HUDEP-2 (cell line): ENCODE results near the gene SEMA6A.

Experiments used
- DNase-seq, 76 experiments: peaks; one replicate each; lab custom pipeline; 2025; ENCODE audit not compliant: unreplicated experiment in 76 of 76; lab: John Stamatoyannopoulos, UW

SEMA6A gene

DNA sequence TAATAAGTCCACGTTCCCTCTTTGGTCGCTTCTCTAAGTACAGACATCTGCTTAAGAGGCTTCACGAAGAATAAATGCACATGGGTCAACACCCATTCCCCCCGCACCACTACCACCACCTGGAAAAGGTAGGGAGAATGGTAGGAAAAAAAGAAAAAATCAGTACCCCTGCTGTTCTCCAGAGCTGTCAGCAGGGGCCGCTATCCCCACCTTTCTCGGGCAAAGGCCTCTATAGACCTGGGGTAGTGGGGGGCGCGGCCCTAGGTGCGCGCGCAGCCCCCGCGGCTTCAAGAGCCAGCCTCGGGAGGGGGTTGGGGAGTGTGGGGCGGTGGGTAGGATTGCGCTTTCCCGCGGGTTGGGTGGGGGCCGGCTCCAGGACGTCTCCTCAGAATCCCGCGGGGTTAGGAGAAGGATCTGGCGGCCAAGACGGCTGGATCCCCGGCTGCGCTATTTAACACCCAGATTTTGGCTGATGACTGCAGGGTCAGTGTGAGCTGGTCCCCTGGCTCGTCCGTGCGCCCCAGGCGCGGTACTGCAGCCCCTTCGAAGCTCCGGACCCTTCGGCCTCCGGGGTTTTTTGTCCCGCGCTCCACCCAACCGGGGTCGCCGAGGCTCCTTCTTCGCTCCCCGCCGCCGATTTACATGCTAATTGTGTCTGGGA lies 1.6 kb upstream of the SEMA6A start:
- DNase-seq = peak in 37 of 76 experiments; percentile 3 to 46 (median 14)

DNA sequence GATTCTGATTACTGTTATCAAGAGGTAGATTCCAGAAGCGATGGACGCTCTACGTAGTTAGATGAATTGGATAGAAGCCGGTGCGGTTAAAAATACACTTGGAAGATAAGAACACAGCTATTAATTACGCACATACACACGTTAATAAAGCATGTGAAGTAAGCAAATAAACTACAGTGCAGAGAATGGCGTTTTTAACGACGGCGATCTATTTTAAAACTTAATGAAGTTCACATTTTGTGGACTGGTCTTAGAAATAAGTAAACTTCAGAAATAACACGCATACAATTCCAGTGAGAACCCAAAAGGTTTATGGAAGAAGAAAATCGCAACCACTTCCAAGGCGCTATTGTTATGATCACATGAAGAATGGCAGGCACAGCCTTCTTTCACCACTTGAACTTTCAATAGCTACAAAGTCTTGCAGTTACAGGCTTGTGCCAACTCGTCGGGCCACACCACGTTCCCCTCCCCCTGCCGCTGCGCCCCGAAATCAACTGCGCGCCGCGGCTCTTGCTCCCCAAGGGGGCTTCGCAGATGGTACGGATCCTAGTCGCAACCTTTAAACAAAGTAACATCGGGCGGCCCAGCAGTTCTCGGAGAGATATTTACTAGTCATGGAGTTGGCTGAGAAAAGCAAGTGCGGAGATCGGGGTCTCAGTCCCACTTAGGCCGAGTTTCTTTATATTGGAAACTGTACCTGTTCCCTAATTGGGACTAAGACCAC lies 866 bp upstream of the SEMA6A start:
- peak in 1 of 76 experiments; percentile 10 for DNase-seq

DNA sequence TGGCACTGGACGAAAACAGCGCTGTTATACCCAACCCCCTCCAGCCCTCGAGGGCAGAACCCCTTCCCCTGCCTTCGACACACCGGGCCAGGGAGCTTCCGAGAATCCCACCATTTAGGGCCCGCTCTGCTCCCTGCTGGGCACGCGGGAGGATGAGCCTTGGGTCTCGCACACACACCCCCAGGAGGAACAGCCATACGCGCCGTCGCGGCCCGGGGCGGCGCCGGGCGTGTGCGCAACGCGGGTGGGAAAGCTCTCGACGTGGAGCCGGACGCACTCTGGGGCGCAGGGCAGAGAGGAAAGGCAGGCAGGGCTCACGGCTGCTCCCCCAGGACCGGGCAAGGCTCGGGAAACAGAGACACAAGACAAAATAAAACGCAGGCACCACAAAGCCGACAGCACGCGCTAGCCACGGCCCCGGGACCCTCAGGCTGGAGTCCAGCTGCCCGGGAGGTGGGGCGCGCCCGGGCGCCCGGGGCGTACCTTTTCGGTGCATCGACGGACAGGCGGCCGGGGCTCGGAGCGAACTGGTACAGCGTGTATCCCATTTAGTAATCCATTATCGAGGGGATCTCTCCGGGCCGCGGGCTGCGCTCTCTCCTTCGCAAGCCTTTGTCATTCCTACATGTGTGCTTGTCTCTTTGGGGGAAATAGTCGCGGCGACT lies 789 bp downstream of the SEMA6A start:
- peak in 2 of 76 experiments; percentile 2 for DNase-seq

DNA sequence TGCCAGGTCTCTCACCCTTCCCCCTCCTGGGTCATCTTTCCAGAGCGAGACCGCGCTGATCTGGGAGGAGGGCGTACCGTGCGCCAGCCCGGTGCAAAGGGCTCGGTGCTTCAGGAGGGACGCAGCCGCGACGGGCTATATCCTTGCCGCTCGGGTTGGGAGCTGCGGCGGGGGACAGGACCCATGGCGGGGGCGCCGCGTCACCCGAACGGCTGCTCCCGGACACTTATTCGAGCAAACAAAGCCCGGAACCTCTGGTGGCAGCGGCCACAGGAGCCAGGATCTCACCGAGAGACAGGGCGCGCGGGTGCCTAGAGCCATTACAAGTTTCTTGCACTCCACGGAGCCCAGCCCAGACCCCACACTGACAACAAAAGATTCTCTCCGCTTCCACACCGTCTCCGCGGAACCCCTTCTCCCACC lies 1.3 kb downstream of the SEMA6A start:
- DNase-seq = peak in 1 of 76 experiments; percentile 11

DNA sequence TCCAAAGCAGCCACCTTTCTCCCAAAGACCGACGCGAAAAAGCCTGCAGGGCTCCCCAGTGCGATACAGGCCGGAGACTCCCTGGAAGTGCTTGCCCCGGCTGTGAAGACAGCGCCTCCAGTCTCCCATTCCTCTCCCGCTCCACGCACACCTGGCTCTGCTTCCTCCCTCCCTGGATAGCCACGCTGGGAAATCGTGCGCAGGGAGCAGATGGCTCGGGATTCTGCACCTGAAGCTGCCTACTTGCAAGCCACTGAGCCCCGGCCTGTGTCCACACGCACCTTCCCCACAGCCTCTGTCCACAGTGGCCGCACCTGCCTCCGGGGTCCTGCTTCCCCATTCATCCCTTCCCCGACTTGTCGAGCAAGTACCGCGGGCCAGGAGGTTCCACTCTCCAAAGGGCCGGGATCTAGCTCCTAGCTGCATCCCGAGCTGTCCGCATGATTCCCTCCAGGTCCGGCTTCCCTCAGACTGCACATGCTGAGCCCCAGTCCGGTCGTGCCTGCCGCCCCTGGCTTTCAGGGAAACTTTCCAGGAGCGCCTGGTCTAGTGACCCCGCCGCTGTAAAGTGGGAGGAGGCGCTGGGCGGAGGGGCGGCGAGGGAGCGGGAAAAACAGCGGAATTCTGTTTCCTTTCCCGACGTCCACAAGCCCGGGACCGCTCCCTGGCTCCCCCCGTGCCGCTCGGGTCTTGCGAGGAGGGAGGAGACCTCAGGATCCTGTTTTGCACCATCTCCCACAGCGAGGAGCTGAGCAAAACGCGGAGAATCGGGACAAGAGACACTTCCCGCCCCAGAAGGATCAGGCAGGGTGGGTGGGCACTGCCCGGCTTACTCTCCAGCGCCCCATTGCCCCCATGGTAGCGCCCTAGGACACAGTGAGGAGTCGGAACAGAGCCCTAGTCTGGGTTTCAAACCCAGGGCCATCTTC lies 2.0 kb downstream of the SEMA6A start:
- DNase-seq = peak in 1 of 76 experiments; percentile 1

DNA sequence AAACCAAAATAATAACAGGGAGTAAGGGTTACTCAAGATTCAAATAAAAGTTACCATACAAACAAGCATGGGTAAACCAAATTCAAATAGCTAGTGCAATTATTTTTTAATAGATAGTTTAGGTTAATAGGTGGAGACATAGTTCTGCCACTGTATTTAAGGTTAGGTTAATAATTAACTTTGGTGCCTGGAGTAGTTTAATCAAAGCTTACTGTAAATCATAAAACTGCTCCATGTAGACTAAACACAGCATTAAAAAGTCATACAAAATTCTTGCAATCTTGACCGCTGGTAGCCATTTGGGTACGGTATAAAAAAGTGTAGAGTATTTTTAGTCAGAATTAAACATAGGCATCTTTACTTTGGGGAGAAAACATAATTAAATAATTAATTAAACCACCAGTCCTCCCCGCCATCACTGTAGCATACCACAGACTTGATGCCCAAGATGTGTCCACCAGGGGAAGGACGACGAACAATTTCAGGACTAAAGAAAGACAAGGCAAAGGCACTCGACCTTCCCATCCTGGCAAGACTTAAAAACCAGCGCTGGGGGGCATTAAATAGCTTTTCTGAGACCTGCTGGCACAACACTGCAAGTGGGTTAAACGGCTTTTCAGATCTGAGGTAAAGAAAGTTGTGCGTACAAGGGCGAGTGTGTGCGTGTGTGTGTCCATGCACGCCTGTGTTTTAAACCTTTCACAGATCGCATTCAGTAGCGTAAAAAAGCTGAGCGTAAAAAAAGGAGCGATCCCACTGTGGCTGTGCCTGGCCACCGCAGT lies 2.9 kb downstream of the SEMA6A start:
- no peak for DNase-seq

DNA sequence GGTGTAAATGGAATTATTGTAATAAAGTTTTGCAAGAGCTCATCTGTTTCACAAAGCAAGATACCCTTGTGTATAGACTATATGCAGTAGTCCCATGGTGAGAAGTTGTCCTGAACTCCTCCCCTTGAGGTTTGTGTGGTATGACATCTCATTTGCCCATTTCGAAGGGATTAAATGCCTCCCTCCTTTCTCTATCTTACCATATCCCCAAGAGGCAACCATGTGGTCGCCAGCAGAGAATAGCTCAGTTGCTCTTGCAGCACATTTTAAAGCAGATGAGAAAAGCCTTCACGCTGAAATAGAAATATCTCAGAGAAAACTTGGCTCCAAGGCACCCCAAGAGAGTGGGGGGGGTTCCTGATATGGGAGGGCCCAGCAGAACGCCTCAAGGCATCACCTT lies 4.6 kb downstream of the SEMA6A start:
- no peak for DNase-seq

DNA sequence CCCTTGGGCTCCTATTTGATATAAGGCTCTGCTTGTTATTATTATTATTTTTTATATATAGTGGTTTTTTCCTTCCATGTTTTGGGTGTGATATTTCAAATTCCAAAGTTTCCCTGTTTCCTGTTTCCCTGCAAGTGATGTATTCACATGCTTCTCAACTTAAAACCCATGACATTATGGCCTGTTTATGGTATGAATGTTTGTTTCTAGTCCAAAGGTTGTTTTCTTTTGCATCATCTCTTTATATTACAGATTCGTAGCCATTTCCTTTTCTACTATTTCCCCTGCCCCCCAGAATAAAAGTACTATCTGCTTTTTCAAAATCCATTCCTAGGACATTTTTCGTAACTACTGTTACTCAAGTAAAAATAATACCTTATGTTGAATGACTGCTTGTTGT lies 7.5 kb downstream of the SEMA6A start:
- no peak for DNase-seq

DNA sequence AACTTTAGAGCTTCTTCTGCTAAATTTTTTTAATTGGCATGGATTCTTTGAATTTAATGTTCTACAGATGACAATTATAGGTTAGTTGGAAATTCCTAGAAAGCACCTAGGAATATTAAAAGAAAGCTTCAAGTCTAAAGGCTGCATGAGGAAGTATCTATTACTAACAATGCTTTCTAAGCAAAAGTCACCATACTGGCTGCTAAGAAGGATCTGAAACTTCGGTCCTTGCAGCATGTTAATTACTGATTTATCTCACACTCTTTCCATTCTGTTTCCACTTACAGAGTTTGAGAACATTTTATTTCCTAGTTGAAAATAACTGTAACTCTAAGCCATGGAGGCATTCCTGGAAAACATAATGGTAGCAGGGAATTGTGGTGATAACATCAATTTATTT lies 8.4 kb downstream of the SEMA6A start:
- no peak for DNase-seq

DNA sequence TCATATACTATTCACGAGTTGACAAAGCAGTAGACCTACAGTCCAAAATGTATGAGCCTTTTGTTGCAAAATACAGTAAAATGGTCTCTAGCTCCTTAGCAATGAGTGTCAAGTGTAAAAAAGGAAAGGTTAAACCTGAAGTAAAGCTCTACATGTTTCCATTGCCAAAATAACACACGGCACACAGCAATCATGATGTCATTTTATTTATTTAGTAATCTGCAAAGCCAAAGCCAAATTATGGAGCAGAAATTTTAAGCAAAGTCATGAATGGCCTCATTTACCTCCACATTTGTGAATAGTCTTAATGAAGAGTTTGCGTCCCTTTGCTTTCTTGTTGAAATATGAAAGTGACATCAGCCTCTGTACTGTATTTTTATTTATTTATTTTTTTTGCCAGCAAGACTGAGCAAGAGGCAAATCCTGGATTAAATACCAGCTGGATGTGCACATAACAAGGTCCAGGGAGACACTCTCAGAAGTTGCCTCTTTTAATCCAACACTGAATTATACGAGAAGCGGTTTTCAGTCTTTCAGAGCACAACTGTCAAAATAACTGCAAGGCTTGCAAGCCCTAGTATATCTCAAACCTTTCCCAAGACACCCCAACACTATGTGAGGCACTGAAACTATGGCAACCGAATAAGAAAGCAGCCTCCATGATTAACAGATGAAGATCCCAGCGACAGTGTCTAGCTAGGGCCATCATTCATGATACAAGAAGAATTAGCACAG lies 9.7 kb downstream of the SEMA6A start:
- no peak for DNase-seq

DNA sequence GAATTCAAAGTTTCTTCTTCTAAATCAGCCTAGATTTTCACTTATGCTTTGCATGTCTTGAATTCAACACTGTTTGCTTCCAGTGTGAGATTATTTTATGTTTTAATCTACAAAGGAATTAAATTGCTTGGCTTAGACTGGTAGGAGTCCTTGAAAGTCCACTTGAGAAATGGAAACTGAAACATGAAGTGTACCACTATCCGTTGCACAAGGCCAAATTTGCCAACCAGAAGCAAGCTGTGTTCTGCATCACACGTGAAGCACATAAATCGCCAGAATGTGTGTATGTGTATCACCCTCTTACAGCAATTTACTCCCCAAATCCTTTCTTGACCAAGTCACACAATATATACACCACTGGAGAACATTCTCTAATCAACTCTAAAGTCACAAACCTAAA lies 10.3 kb downstream of the SEMA6A start:
- DNase-seq = no peak

DNA sequence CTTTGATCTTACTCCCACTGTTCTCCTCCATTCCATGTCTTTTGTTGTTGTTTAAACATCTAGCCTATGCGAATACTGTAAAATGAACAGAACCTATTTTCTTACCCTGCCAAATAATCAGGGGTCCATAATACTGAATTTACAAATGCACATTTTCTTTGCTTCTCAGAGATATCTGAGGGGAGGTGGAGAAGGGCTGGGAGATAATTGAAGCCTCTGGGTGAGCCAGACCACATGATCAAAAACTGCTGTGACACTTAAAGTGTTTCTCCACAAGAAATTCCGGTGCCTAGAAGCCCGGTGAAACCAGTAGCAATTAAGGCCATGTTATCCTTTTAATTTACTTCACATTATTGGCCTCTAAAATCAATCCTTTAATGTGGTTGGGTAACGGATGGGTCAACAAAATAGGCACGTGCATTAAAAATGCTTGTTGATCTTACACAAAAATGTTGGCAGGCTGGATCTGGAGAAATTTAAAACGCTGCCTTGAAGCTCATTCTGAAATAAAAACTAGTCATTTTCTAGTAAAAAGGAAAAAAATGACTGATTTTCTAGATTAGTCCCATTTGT lies 10.8 kb downstream of the SEMA6A start:
- no peak for DNase-seq

DNA sequence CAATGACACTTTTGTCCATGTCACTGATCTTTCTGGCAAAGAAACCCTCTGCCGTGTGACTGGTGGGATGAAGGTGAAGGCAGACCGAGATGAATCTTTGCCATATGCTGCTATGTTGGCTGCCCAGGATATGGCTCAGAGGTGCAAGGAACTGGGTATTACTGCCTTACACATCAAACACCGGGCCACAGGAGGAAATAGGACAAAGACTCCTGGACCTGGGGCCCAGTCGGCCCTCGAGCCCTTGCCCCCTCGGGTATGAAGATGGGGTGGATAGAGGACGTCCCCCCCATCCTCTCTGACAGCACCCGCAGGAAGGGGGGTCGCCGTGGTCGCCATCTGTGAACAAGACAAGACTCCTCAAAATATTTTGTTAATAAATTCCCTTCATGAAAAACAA lies 12.0 kb downstream of the SEMA6A start:
- DNase-seq = no peak

DNA sequence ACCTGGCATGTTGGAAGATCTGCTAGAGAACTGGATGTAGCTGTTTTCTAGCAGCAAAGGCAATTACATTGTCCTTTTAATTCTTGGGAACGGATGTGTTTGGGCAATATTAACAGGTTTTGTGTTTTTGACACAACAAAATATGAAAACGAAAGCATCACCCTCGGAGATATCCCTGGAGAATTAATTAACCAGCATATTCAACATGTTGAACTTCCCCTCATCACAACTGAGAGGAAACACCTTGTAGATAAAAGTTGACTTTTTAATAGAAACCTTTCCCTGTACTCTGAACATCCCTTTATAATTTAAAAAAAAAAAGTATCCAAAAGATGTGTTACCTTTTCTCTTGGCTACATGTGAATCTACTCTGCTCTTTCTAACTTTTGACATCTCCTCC lies 13.0 kb downstream of the SEMA6A start:
- DNase-seq = no peak

DNA sequence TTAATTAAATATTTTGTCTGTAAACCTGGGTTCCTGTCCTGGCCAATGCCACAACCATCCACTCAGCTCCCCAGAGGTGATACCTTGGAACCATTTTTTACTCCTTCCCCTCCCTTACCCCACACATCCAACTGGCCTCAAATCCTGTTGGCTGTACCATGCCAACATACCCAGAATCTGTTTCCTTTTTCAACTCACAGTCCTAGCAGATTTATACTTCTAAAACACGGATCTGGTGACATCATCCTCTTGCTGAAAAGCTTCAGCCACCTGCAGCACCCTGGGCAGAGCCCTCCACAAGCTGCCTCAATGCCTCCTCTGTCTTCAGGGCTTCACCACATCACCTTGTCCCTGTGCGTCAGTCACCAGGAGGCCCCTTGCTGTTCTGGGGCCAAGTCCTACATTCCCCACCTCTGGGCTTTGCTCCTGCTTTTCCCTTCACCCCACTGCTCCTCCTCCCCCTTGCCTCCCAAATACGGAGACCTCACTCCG lies 14.9 kb downstream of the SEMA6A start:
- DNase-seq = no peak

DNA sequence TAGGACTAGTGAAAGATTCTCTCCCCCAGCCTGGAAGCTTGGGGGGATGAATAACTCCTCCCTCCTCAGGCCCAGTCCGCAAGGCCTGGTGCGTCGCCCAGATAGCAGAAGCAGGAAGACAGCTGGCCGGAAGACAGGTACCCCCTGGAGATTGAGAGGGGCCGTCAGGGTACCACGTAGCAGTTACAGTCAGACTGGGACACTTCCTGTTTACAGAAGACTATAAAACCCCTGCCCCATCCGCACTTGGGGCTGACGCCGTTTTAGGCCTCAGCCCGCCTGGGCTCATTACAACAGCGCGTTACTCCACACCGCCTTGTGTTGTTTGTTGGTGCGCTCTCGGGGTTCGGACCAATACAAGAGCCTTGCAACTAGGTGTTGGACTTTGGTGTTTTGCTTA lies 15.4 kb downstream of the SEMA6A start:
- DNase-seq = no peak

DNA sequence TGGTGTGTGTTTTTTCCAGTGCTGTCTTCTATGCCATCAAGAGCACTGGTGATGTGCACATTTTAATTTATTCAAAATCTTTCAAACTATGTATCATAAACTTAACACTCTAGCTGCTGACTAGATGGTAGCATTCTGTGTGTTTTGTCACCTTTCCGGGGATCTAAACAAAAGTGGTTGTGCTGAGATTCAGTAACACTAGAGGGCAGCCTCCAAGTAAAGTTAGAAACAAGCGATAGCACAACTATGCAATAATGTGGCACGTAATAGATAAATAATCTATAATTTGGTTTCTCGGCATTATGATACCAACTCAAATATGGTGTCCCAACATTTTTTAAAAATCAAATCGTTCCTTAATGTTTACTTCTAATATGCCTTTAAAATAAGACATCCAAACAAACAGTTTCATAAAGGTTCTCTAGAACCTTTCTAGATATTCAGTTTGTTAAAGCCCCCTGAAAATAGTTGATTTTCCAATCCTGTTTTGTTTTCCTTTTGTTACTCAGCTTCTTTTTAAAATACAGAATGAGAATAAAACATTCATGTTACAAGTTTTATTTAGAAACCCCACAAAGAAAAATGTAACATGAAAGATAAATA lies 16.9 kb downstream of the SEMA6A start:
- DNase-seq = peak in 3 of 76 experiments; percentile 3 to 12 (median 11)

DNA sequence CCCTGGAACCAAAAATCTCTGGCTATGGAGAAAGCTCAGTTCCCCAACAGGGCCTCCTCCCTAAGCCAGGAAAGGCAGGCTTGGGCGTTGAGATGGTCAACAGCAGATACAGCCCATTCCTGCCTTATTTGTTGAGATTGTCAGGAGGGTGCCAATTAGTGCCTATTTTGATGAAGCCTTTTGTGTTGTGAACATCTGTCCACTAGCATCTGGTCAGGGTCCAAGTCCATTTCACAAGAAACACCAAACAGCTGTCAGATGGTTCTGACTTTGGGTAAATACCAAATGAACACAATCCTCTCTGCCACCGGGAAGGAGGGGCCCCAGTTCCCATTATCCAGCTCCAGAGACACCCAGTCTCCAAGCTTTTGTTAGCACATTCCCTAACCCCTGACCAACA lies 19.9 kb downstream of the SEMA6A start:
- no peak for DNase-seq
